ENCODE results near the gene AHNAK.

Gene AHNAK

GRCh38 chr11:62540804-62541701, 5.6 kb downstream of the AHNAK start:
- no peaks in the 10 kb centered on the region for H3K27me3 ChIP-seq (ENCODE audit: insufficient read depth, low read depth)
- no peak overlapping the region for H3K4me3 ChIP-seq (IDR thresholded peaks at IDR 0.05; ENCODE audit: insufficient read depth, low read depth, low read length)
- no peaks in the 10 kb centered on the region for H3K36me3 ChIP-seq (ENCODE audit: insufficient read depth)
- H3K9ac ChIP-seq = no peak overlapping the region; the same call in 1 of the 2 replicates
- peaks cover 92% of the 10 kb centered on the region for H3K79me2 ChIP-seq (ENCODE audit: insufficient read depth, low read depth)
- H3K4me2 ChIP-seq = peak overlapping the region; percentile 99
- peaks cover 49% of the 10 kb centered on the region for H3K4me1 ChIP-seq (ENCODE audit: low read depth, poor library complexity, severe bottlenecking)
- no peak overlapping the region for H2AFZ ChIP-seq (ENCODE audit: low read depth)
- peaks cover 31% of the 10 kb centered on the region for H4K20me1 ChIP-seq (ENCODE audit: insufficient read depth)
- TF ChIP-seq CTCF (conservative IDR thresholded peaks at IDR 0.05; ENCODE audit: low read depth, low read length) = no peak
- peak overlapping the region; percentile 40; the same call in 1 of the 2 replicates for H3K27ac ChIP-seq

GRCh38 chr11:62539238-62539925, 7.2 kb downstream of the AHNAK start:
- Histone ChIP-seq H3K36me3 (ENCODE audit: insufficient read depth) (peaks cover 3% of the 10 kb centered on the region; the same call in 1 of the 2 replicates), H3K9ac (no peak overlapping the region), H3K4me1 (ENCODE audit: low read depth, poor library complexity, severe bottlenecking) (peaks cover 49% of the 10 kb centered on the region), H2AFZ (ENCODE audit: low read depth) (no peak overlapping the region), H3K4me2 (peak overlapping the region; percentile 68), H3K27ac (no peak overlapping the region), H4K20me1 (ENCODE audit: insufficient read depth) (peaks cover 31% of the 10 kb centered on the region), H3K4me3 (IDR thresholded peaks at IDR 0.05; ENCODE audit: insufficient read depth, low read depth, low read length) (no peak overlapping the region), H3K27me3 (ENCODE audit: insufficient read depth, low read depth) (no peaks in the 10 kb centered on the region), H3K79me2 (ENCODE audit: insufficient read depth, low read depth) (peaks cover 83% of the 10 kb centered on the region)
- no peak for TF ChIP-seq CTCF (conservative IDR thresholded peaks at IDR 0.05; ENCODE audit: low read depth, low read length)

- Histone ChIP-seq H3K79me2 (ENCODE audit: insufficient read depth, low read depth) (peaks cover 83% of the 10 kb centered on the region), H3K36me3 (ENCODE audit: insufficient read depth) (peaks cover 10% of the 10 kb centered on the region; the same call in 1 of the 2 replicates), H3K27me3 (ENCODE audit: insufficient read depth, low read depth) (no peaks in the 10 kb centered on the region), H2AFZ (ENCODE audit: low read depth) (no peak overlapping the region), H3K4me2 (no peak overlapping the region), H4K20me1 (ENCODE audit: insufficient read depth) (peaks cover 31% of the 10 kb centered on the region), H3K9ac (no peak overlapping the region), H3K4me1 (ENCODE audit: low read depth, poor library complexity, severe bottlenecking) (peaks cover 49% of the 10 kb centered on the region), H3K4me3 (IDR thresholded peaks at IDR 0.05; ENCODE audit: insufficient read depth, low read depth, low read length) (no peak overlapping the region), H3K27ac (no peak overlapping the region)
- TF ChIP-seq CTCF (conservative IDR thresholded peaks at IDR 0.05; ENCODE audit: low read depth, low read length) = no peak
These were observed 8.0 kb downstream of the AHNAK start for GRCh38 chr11:62538470-62539237.

GRCh38 chr11:62536301-62536957, 10.2 kb downstream of the AHNAK start:
- Histone ChIP-seq H4K20me1 (ENCODE audit: insufficient read depth) (peaks cover 27% of the 10 kb centered on the region), H3K27ac (no peak overlapping the region), H3K79me2 (ENCODE audit: insufficient read depth, low read depth) (peaks cover 65% of the 10 kb centered on the region), H2AFZ (ENCODE audit: low read depth) (no peak overlapping the region), H3K4me2 (no peak overlapping the region), H3K4me3 (IDR thresholded peaks at IDR 0.05; ENCODE audit: insufficient read depth, low read depth, low read length) (no peak overlapping the region), H3K4me1 (ENCODE audit: low read depth, poor library complexity, severe bottlenecking) (peaks cover 29% of the 10 kb centered on the region), H3K36me3 (ENCODE audit: insufficient read depth) (peaks cover 29% of the 10 kb centered on the region; the same call in 1 of the 2 replicates), H3K9ac (no peak overlapping the region), H3K27me3 (ENCODE audit: insufficient read depth, low read depth) (no peaks in the 10 kb centered on the region)
- no peak for TF ChIP-seq CTCF (conservative IDR thresholded peaks at IDR 0.05; ENCODE audit: low read depth, low read length)
